ENCODE results near the gene NAALADL2.

GRCh38 chr3:174883881-174884675 lies 24.9 kb downstream of the NAALADL2 start:
- TF ChIP-seq CTCF (conservative IDR thresholded peaks at IDR 0.05 in 1 of 2, IDR thresholded peaks at IDR 0.05 in 1 of 2; ENCODE audit: extremely low read depth in 1 of 2, insufficient read depth in 1 of 2, low read depth in 1 of 2, low read length in 2 of 2) (no peak), EZH2 (IDR thresholded peaks at IDR 0.05; ENCODE audit: borderline replicate concordance, low read length) (no peak)

All from mammary epithelial cell (primary cell).